GM06990 (cell line): ENCODE results near the gene C19orf73.
"Not testable (repeated sequence)": the region's sequence is repeated elsewhere in the genome, so short reads cannot be mapped to it uniquely, and the experiment has no call there.

Source experiments
- DNase-seq: peaks from one replicate; pipeline ENCODE4 v3.0.0-alpha.2; 2011; ENCODE audit not compliant: insufficient read length; ENCODE audit errors: extremely low read depth
- H3K27me3 ChIP-seq: replicated peaks from 2 replicates; pipeline ENCODE4 v1.6.0; 2011; ENCODE audit warnings: low read length; ENCODE audit not compliant: control insufficient read depth, insufficient read depth
- H3K36me3 ChIP-seq: 2 replicates; pipeline ENCODE4 v1.5.1; 2011; ENCODE audit warnings: low read length; ENCODE audit not compliant: control insufficient read depth, insufficient read depth
- H3K4me3 ChIP-seq: replicated peaks from 2 replicates; pipeline ENCODE4 v1.5.1; 2011; ENCODE audit warnings: low read depth, mild to moderate bottlenecking, control low read depth, low read length
- CTCF ChIP-seq: IDR thresholded peaks from 2 replicates; pipeline ENCODE4 v1.5.1; 2011; ENCODE audit warnings: low read length, control low read depth, mild to moderate bottlenecking, inconsistent platforms; ENCODE audit not compliant: insufficient read depth, poor library complexity, severe bottlenecking

The C19orf73 gene

GRCh38 chr19:49128545-49129237 lies 9.7 kb upstream of the C19orf73 start:
- H3K4me3 ChIP-seq: no peak overlapping the region
- H3K27me3 ChIP-seq: no peaks in the 10 kb centered on the region
- no peak for TF ChIP-seq CTCF
- H3K36me3 ChIP-seq: no peaks in the 10 kb centered on the region
- DNase-seq: no peak

- no peaks in the 10 kb centered on the region for H3K36me3 ChIP-seq
- peak overlapping the region; percentile 58 for H3K4me3 ChIP-seq
- H3K27me3 ChIP-seq: no peaks in the 10 kb centered on the region
- peak; percentile 93 for DNase-seq
- peak; percentile 20 for TF ChIP-seq CTCF
Measured at GRCh38 chr19:49127674-49128544, 9.0 kb upstream of the C19orf73 start.

- not testable (repeated sequence) for DNase-seq, H3K36me3 ChIP-seq, H3K4me3 ChIP-seq, H3K27me3 ChIP-seq
Measured at GRCh38 chr19:49127225-49127624, 8.3 kb upstream of the C19orf73 start.

- Histone ChIP-seq H3K4me3 (no peak overlapping the region), H3K36me3 (no peaks in the 10 kb centered on the region), H3K27me3 (no peaks in the 10 kb centered on the region)
- no peak for DNase-seq
- no peak for TF ChIP-seq CTCF
Measured at GRCh38 chr19:49126575-49126974, 7.6 kb upstream of the C19orf73 start.

- Histone ChIP-seq H3K27me3 (no peaks in the 10 kb centered on the region; the same call in 1 of the 2 replicates), H3K36me3 (no peaks in the 10 kb centered on the region), H3K4me3 (no peak overlapping the region)
- no peak for TF ChIP-seq CTCF
- no peak for DNase-seq
Measured at GRCh38 chr19:49125025-49125731, 6.2 kb upstream of the C19orf73 start.

- not testable (repeated sequence) for H3K36me3 ChIP-seq, H3K27me3 ChIP-seq, H3K4me3 ChIP-seq, DNase-seq
Measured at GRCh38 chr19:49123285-49123684, 4.3 kb upstream of the C19orf73 start.

- H3K4me3 ChIP-seq, H3K36me3 ChIP-seq, DNase-seq, H3K27me3 ChIP-seq: not testable (repeated sequence)
Measured at GRCh38 chr19:49121841-49122240, 2.9 kb upstream of the C19orf73 start.
